ENCODE measurements around the gene PIGZ.

The PIGZ gene

DNA sequence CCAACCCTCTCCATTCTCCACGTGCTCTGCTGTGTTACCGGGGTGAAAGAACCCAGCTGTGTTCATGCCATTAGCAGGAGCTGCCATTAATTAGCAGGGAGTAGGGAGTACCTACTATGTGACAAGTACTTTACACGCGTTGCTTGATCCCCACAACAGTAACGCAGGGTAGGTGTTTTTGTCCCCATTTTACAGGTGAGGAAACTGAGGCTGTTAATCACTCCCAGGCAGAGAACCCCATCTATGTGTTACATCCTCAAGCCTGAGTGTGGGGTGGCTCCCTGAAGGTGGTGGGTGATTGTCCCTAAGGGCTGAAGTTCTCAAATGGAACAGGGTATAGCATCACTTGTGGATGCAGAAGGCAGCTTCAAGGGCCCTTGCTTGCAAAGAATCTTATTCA, 38.2 kb upstream of the PIGZ start:
- no peak overlapping the region for H3K4me3 ChIP-seq (replicated peaks; ENCODE audit: low read depth, low read length)
- no peak for DNase-seq (ENCODE audit: low read depth)
- TF ChIP-seq, protein P1, sequence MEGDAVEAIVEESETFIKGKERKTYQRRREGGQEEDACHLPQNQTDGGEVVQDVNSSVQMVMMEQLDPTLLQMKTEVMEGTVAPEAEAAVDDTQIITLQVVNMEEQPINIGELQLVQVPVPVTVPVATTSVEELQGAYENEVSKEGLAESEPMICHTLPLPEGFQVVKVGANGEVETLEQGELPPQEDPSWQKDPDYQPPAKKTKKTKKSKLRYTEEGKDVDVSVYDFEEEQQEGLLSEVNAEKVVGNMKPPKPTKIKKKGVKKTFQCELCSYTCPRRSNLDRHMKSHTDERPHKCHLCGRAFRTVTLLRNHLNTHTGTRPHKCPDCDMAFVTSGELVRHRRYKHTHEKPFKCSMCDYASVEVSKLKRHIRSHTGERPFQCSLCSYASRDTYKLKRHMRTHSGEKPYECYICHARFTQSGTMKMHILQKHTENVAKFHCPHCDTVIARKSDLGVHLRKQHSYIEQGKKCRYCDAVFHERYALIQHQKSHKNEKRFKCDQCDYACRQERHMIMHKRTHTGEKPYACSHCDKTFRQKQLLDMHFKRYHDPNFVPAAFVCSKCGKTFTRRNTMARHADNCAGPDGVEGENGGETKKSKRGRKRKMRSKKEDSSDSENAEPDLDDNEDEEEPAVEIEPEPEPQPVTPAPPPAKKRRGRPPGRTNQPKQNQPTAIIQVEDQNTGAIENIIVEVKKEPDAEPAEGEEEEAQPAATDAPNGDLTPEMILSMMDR (IDR thresholded peaks at IDR 0.05; ENCODE audit: low read length, missing control alignments) = no peak

DNA sequence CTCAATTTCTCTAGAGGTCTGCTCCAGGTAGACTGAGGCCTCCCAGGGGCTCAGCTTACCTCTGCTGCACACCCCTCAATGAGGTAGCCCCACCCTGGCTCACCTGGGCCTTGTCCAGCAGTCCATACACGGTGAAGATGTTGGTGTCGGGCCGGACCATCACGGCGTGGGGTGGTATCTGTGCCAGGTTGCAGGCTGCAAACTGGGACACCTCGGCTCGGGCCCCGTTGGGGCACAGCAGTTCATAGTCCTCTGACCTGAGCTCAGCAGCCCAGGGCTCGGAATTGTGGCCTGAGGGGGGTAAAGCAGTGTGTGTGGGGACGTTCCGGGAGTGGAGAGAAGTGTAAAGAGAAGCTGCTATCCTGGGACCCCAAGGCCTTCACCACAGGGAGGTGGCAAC, 37.8 kb upstream of the PIGZ start:
- no peak for DNase-seq (ENCODE audit: low read depth)
- TF ChIP-seq, protein P1 (IDR thresholded peaks at IDR 0.05; ENCODE audit: low read length, missing control alignments) = no peak
- H3K4me3 ChIP-seq (replicated peaks; ENCODE audit: low read depth, low read length) = no peak overlapping the region

DNA sequence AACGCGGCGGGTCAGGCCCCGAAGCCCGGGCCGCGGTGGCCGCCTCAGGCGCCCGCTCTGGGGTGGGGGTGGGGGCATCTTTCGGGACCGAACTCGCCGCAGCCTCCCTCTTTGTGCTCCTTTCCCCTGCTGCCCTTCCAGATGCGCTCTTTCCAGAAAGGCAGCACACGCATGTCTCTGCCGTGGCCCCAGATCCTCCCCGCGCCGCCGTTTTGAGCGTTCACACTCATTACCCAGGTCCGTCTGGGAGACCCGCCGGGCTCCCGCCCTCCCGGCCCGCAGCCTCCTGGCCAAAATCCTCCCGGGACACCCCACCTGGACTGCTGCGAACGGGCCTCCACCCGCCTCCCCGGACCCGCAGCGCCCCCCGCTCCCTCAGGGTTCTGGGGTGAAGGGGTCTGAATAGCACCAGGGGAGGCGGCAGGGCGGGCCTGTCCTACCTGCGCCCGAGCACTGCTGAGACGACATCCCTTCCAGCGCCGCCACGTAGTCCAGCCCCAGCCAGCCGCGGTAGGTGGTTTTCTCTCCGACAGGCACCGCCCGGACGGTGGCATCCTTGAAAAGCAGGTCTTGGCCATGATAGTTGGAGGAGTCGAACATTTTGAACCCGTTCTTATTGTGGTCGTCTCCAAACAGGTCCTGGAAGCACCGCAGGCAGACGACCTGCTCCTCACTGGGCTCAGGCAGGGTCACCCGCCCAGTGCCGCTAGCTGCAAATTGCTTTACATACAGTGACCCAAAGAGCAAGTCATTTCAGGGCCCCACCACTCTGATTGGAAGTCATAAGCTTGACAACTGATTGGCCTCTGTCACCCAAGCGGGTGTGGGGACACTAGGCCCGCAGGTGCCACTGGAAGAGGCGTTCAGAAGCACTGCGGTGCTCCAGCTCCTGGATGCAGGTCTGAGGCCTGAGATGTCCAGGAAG, 35.1 kb upstream of the PIGZ start:
- H3K4me3 ChIP-seq (replicated peaks; ENCODE audit: low read depth, low read length) = peak overlapping the region; percentile 55
- peak; percentile 11 for DNase-seq (ENCODE audit: low read depth)
- TF ChIP-seq, protein P1 (IDR thresholded peaks at IDR 0.05; ENCODE audit: low read length, missing control alignments) = no peak

DNA sequence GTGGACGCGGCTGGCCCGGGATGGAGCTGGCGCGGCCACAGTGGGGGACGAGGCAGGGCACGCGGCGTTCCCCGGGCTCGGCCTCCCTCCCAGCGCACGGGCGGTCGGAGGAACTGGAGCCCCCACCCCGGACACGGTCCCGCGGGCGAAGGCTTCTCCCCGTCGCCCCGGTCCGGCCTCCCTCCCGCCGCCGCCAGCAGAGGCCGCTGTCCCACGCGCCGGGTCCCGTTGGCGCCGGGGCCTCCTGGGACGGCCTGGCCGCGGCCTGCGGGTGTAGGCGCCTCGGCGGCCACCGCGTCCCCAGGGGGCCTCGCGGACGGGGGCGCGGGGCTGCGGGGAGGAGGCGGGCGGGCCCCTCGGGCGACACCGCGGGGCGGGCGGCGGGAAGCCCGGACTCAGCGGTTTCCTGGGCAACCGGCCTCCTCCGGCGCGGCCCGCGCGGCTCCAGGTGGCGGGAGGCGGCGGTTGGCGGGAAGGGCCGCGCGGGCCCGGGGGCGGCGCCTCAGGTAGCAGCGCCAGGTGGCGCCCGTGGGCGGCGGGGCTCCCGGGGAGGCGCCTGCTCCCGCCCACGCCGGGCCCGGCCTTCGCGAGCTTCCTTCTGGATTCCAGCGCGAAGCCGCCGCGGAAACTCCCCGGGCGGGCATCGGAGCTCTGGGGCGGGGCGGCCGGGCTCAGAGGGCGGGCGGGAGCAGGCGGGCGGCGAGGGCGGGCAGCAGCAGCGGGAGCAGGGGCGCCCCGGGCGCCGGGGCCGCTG, 34.2 kb upstream of the PIGZ start:
- TF ChIP-seq, protein P1 (IDR thresholded peaks at IDR 0.05; ENCODE audit: low read length, missing control alignments) = peak; percentile 15
- DNase-seq (ENCODE audit: low read depth) = peak; percentile 68
- H3K4me3 ChIP-seq (replicated peaks; ENCODE audit: low read depth, low read length) = peak overlapping the region; percentile 55

DNA sequence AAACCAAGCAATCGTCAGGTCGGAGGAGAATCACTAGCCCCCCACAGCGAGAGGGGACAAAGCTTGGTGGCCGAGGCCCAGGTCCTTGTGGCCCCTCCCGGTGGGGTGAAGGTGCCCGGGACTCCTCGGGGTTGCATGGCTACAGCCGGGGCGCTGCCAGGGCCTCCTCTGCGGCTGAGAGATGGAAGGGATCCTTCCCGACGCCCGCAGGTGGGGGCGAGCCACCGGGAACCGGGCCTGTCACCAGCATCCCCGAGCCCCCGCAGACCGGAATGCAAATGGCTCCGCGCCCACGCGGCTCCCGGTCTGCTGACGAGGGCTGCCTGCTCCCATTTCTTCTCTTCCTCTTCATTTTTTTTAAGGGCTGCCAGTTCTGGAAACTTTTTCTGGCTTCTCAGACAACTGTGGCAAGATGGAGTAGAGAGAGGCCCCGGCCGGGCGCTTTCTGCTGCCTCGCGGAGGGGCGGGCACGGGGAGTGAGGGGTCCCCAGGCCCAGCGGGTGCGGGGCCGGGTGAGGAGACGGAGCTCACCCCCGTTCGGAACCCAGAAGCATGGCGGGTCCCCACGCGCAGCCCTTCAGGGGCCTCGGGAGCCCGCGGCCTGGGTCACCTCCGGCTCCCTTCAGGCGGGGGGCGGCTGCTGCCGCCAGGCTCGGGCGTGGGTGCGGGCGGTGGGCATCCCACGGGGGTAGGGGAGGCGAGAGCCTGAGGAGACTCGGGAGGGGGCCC, 33.5 kb upstream of the PIGZ start:
- H3K4me3 ChIP-seq (replicated peaks; ENCODE audit: low read depth, low read length) = peak overlapping the region; percentile 38
- TF ChIP-seq, protein P1 (IDR thresholded peaks at IDR 0.05; ENCODE audit: low read length, missing control alignments) = no peak
- peak; percentile 16 for DNase-seq (ENCODE audit: low read depth)

DNA sequence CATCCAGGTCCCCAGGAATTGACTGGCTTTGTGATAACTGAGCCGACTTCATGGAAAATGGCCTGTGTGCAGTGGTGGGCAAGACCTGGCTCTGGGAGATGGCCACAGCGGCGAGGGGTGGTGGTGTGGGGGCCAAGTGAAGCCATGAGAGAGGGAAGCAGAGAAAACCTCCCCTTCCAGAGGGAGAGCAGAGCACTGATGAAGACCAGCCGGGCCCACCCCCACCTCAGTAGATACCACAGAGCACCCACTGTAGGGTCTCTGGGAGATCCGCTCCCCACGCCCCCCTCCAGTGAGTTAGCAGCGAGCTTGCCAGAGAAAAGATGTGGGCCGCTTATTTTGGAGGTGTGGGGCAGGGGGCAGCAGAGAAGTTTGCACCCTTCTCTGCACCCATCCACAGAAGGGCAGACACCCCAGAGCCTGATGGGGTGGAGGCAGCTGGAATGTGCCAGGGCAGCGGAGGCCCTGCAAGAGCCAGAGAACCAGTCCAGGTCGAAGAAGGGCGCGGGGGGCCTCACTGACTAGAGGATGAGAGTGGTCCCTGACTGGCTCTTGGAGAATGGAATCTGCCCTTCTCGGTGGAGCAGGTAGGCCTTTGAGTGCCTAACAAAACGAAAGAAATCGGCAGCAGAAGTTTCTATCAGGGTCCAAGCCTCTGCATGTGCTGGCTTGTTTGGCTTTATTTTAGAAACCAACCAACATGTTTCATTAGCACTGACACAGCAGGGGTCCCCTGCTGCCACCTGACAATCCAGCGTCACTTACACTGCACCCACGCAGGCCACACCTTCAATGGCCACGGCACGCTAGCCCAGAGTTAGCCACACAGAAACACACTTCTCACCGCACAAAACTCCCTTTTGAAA, 32.7 kb upstream of the PIGZ start:
- TF ChIP-seq, protein P1 (IDR thresholded peaks at IDR 0.05; ENCODE audit: low read length, missing control alignments) = no peak
- H3K4me3 ChIP-seq (replicated peaks; ENCODE audit: low read depth, low read length) = no peak overlapping the region

More for the DNA sequence above, 32.7 kb upstream of the PIGZ start:
- DNase-seq (ENCODE audit: low read depth) = no peak
